Mononuclear cell (primary cell): Measurements from ENCODE around the gene THNSL1. TPM values are rescaled to one million over a fixed set of nuclear protein-coding genes. Genes with fewer than 3 reads are reported as not detected.

ENCODE experiments used
- H3K27me3 ChIP-seq: 2 replicates; pipeline ENCODE4 v1.6.0; 2011; ENCODE audit warnings: low read length, control low read depth; ENCODE audit not compliant: insufficient read depth
- H3K4me1 ChIP-seq: 2 replicates; pipeline ENCODE4 v1.5.1; 2011; ENCODE audit warnings: mild to moderate bottlenecking, low read length, control low read depth; ENCODE audit not compliant: insufficient read depth
- H3K4me3 ChIP-seq: 2 replicates; pipeline ENCODE4 v1.5.1; 2011; ENCODE audit warnings: mild to moderate bottlenecking, low read length, moderate library complexity
- H3K9me3 ChIP-seq: 2 replicates; pipeline ENCODE4 v1.5.1; 2011; ENCODE audit warnings: low read depth, mild to moderate bottlenecking, control low read depth, low read length
- total RNA-seq: library from RNA; depleted of rRNA; stranded (reverse); fragments of >200 nt; gene quantifications from one replicate; pipeline ENCODE4 v1.2.3, GENCODE V29; 2012

The THNSL1 gene
- total RNA-seq, 1 donor: 0.31 TPM

DNA sequence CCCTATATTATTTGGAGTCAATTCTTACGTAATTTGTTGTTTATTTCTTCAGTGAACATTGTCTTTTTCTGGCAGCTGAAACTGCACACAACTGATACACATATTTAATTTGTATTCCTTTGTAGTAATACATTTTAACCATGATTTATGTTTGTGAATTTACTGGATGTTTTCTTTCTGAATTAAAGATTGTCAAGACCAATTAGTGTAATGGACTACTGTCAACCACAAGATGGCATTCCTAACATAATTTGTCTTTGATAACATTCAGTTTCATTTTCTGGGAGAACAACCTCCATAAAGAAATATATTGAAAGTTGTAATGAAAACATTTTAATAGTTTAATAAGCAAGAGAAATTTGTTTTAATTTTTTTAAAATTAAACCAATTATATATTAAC is 10.1 kb downstream of the THNSL1 start:
- Histone ChIP-seq H3K27me3 (no peaks in the 10 kb centered on the region), H3K4me1 (no peaks in the 10 kb centered on the region), H3K4me3 (no peak overlapping the region), H3K9me3 (no peaks in the 10 kb centered on the region)

DNA sequence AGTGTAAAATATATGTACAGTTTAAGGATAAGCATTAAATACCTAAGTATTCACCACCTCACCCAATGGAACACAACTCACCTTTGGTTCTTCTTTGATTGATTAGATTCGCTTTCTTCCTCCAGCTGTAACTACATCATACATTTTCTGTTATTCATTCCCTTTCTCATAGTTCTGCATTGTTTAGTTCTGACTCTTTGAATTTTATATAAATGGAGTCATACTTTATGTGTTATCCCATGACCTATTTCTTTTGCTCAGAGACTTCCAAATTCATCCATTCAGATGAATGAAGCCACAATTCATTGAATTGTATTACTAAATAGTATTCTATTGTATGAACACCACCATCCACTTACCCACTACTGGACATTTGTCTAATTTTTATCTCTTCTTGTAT is 12.3 kb downstream of the THNSL1 start:
- H3K9me3 ChIP-seq: no peaks in the 10 kb centered on the region
- no peaks in the 10 kb centered on the region for H3K27me3 ChIP-seq
- H3K4me1 ChIP-seq: no peaks in the 10 kb centered on the region
- no peak overlapping the region for H3K4me3 ChIP-seq

- Histone ChIP-seq H3K9me3 (no peaks in the 10 kb centered on the region), H3K4me3 (no peak overlapping the region)
Observed at GRCh38 chr10:25029519-25029918, 13.1 kb downstream of the THNSL1 start.

GRCh38 chr10:25036381-25036780 is 20.0 kb downstream of the THNSL1 start:
- no peaks in the 10 kb centered on the region for H3K4me1 ChIP-seq
- no peaks in the 10 kb centered on the region for H3K9me3 ChIP-seq
- no peaks in the 10 kb centered on the region for H3K27me3 ChIP-seq
- H3K4me3 ChIP-seq: no peak overlapping the region

More at GRCh38 chr10:25029519-25029918, 13.1 kb downstream of the THNSL1 start:
- Histone ChIP-seq H3K4me1 (no peaks in the 10 kb centered on the region), H3K27me3 (no peaks in the 10 kb centered on the region)

DNA sequence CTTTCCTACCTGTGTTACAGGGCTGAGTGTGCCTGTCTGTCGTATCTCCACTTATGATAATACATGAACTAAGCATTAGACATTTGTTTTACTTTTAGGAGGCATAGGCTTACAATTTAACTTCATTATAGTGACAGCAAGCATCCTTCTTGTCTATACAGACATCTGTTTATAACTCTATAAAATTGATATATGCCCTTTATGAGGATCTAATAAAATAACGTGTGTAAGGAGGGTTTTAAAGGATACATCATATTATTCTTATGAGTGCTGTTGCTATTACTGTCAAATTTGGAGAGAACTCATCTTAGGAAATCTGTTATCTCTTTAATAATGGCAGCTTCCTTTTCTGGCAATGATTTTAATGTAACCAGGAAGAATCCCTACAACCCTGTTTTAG is 21.9 kb downstream of the THNSL1 start:
- Histone ChIP-seq H3K4me1 (no peaks in the 10 kb centered on the region), H3K4me3 (no peak overlapping the region), H3K27me3 (no peaks in the 10 kb centered on the region), H3K9me3 (no peaks in the 10 kb centered on the region)

GRCh38 chr10:25039531-25039930 is 23.1 kb downstream of the THNSL1 start:
- Histone ChIP-seq H3K9me3 (no peaks in the 10 kb centered on the region), H3K27me3 (peaks cover 5% of the 10 kb centered on the region), H3K4me3 (no peak overlapping the region), H3K4me1 (no peaks in the 10 kb centered on the region)

- Histone ChIP-seq H3K27me3 (peaks cover 7% of the 10 kb centered on the region), H3K4me3 (no peak overlapping the region), H3K4me1 (no peaks in the 10 kb centered on the region), H3K9me3 (no peaks in the 10 kb centered on the region)
Observed at GRCh38 chr10:25046641-25047040, 30.2 kb downstream of the THNSL1 start.

GRCh38 chr10:25047088-25047487 is 30.7 kb downstream of the THNSL1 start:
- Histone ChIP-seq H3K4me1 (no peaks in the 10 kb centered on the region), H3K4me3 (no peak overlapping the region), H3K27me3 (peaks cover 7% of the 10 kb centered on the region), H3K9me3 (no peaks in the 10 kb centered on the region)

GRCh38 chr10:25047591-25048301 is 31.3 kb downstream of the THNSL1 start:
- H3K4me3 ChIP-seq: no peak overlapping the region
- peaks cover 7% of the 10 kb centered on the region for H3K27me3 ChIP-seq
- H3K9me3 ChIP-seq: no peaks in the 10 kb centered on the region
- H3K4me1 ChIP-seq: no peaks in the 10 kb centered on the region

DNA sequence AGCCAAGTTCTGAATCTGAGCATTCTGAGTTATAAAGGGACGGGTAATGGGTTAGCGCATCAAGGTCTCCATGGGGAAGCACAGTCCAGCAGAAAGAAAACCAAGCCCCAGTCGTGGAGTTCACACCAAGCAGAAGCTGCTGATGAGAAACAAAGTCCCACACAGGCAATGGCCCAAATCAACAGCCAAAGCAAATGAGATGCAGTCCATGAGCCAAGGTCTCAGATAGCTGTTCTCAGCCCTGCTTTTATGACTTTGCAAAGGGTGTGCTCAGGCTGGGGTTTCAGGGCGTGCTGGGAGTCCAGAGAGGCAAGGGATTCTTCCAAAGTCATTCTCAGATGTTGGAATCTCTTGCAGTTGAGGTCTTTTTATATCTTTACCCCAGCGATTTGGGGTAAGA is 32.0 kb downstream of the THNSL1 start:
- H3K27me3 ChIP-seq: peaks cover 7% of the 10 kb centered on the region
- no peak overlapping the region for H3K4me3 ChIP-seq
- H3K4me1 ChIP-seq: no peaks in the 10 kb centered on the region
- no peaks in the 10 kb centered on the region for H3K9me3 ChIP-seq

DNA sequence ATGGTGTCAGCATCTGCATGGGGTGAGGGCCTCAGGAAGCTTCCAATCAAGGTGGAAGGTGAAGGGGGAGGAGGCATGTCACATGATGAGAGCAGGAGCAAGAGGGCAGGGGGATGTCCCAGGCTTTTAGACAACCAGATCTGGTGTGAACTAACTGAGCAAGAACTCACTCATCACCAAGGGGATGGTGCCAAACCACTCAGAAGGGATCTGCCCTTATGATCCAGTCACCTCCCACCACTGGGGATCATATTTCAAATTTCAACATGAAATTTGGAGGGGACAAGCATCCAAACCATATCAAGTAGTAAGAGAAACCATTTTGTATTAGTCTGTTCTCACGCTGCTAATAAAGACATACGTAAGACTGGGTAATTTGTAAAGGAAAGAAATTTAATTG is 33.6 kb downstream of the THNSL1 start:
- no peak overlapping the region for H3K4me3 ChIP-seq
- no peaks in the 10 kb centered on the region for H3K9me3 ChIP-seq
- no peaks in the 10 kb centered on the region for H3K27me3 ChIP-seq
- H3K4me1 ChIP-seq: no peaks in the 10 kb centered on the region

DNA sequence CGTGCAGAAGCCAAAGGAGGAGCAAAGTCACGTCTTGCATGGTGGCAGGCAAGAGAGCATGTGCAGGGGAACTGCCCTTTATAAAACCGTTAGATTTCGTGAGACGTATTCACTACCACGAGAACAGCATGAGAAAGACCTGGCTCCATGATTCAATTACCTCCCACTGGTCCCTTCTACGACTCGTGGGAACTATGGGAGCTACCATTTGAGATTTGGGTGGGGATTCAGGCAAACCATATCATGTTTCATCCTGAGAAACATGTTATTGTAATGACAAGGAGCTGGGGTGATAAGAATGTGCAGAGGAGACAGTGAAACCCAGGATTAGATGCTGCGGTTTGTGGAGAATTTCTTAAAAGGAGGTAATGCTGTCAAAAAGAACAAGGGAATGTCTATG is 34.0 kb downstream of the THNSL1 start:
- no peaks in the 10 kb centered on the region for H3K9me3 ChIP-seq
- no peak overlapping the region for H3K4me3 ChIP-seq
- H3K27me3 ChIP-seq: no peaks in the 10 kb centered on the region
- H3K4me1 ChIP-seq: no peaks in the 10 kb centered on the region

- Histone ChIP-seq H3K27me3 (no peaks in the 10 kb centered on the region), H3K4me1 (no peaks in the 10 kb centered on the region), H3K9me3 (no peaks in the 10 kb centered on the region), H3K4me3 (no peak overlapping the region)
Observed at GRCh38 chr10:25052012-25052411, 35.6 kb downstream of the THNSL1 start.

- no peaks in the 10 kb centered on the region for H3K4me1 ChIP-seq
- no peaks in the 10 kb centered on the region for H3K27me3 ChIP-seq
- H3K4me3 ChIP-seq: no peak overlapping the region
- no peaks in the 10 kb centered on the region for H3K9me3 ChIP-seq
Observed at GRCh38 chr10:25056726-25057125, 40.3 kb downstream of the THNSL1 start.

- Histone ChIP-seq H3K4me3 (no peak overlapping the region), H3K27me3 (no peaks in the 10 kb centered on the region), H3K4me1 (no peaks in the 10 kb centered on the region), H3K9me3 (no peaks in the 10 kb centered on the region)
Observed at GRCh38 chr10:25057886-25058285, 41.5 kb downstream of the THNSL1 start.

GRCh38 chr10:25059990-25060389 is 43.6 kb downstream of the THNSL1 start:
- H3K4me1 ChIP-seq: no peaks in the 10 kb centered on the region
- no peaks in the 10 kb centered on the region for H3K27me3 ChIP-seq
- no peaks in the 10 kb centered on the region for H3K9me3 ChIP-seq
- no peak overlapping the region for H3K4me3 ChIP-seq
